Hepatocyte (in vitro differentiated cells): Measurements from ENCODE around the gene B4GALNT4. TPM values are rescaled to one million over a fixed set of nuclear protein-coding genes. Genes with fewer than 3 reads are reported as not detected.

Experiments used
- DNase-seq: peaks from one replicate; pipeline ENCODE4 v3.0.0-alpha.2; 2016; ENCODE audit warnings: low spot score
- H2AFZ ChIP-seq: fragments of 200-600 bp; sonication (generic); 2 replicates; pipeline ENCODE4 v1.6.0; 2016; ENCODE audit warnings: antibody characterized with exemption, mild to moderate bottlenecking
- H3K27ac ChIP-seq: fragments of 200-600 bp; sonication (generic); 2 replicates; pipeline ENCODE4 v1.5.1; 2016; ENCODE audit warnings: mild to moderate bottlenecking
- H3K27me3 ChIP-seq: fragments of 200-600 bp; sonication (generic); 2 replicates; pipeline ENCODE4 v1.6.1; 2016
- H3K36me3 ChIP-seq: fragments of 200-600 bp; sonication (generic); replicated peaks from 2 replicates; pipeline ENCODE4 v1.5.1; 2016; ENCODE audit warnings: low read depth; ENCODE audit not compliant: insufficient read depth
- H3K4me1 ChIP-seq: fragments of 200-600 bp; sonication (generic); 2 replicates; pipeline ENCODE4 v1.5.1; 2016; ENCODE audit warnings: mild to moderate bottlenecking, moderate library complexity; ENCODE audit not compliant: insufficient read depth
- H3K4me2 ChIP-seq: fragments of 200-600 bp; sonication (generic); 2 replicates; pipeline ENCODE4 v1.6.0; 2016
- H3K4me3 ChIP-seq: fragments of 200-600 bp; sonication (generic); 2 replicates; pipeline ENCODE4 v1.5.1; 2016; ENCODE audit warnings: mild to moderate bottlenecking
- H3K79me2 ChIP-seq: fragments of 200-600 bp; sonication (generic); 2 replicates; pipeline ENCODE4 v1.6.0; 2017; ENCODE audit warnings: mild to moderate bottlenecking
- H3K9me2 ChIP-seq: fragments of 200-600 bp; sonication (generic); replicated peaks from 2 replicates; pipeline ENCODE4 v1.6.0; 2017; ENCODE audit warnings: mild to moderate bottlenecking; ENCODE audit not compliant: insufficient read depth
- H3K9me3 ChIP-seq: fragments of 200-600 bp; sonication (generic); 2 replicates; pipeline ENCODE4 v1.5.1; 2016; ENCODE audit warnings: low read depth, mild to moderate bottlenecking
- H4K20me1 ChIP-seq: fragments of 200-600 bp; sonication (generic); 2 replicates; pipeline ENCODE4 v1.6.0; 2016; ENCODE audit warnings: mild to moderate bottlenecking; ENCODE audit not compliant: insufficient read depth, poor library complexity, severe bottlenecking
- EZH2 ChIP-seq: fragments of 200-600 bp; sonication (generic); IDR thresholded peaks from 2 replicates; pipeline ENCODE4 v1.6.1; 2016; ENCODE audit warnings: antibody characterized with exemption, mild to moderate bottlenecking, borderline replicate concordance
- EZH2phosphoT487 ChIP-seq: fragments of 200-600 bp; sonication (generic); IDR thresholded peaks from one replicate; pipeline ENCODE4 v1.6.1; 2018; ENCODE audit warnings: antibody characterized with exemption, mild to moderate bottlenecking, low read depth, moderate library complexity; ENCODE audit not compliant: unreplicated experiment, severe bottlenecking
- WGBS: methylation state at CpG from one replicate; pipeline ENCODE4 v1.1.6; 2016; ENCODE audit warnings: low lambda C conversion rate; ENCODE audit errors: missing lambda C conversion rate; 5-methylcytosine and 5-hydroxymethylcytosine counted together
- polyA plus RNA-seq: library from polyadenylated mRNA; unstranded; fragments of >200 nt; fragmentation: Nextera tagmentation; extraction: Ambion mirVana; gene quantifications from 2 replicates; pipeline ENCODE4 v1.2.1, GENCODE V29; 2016
- total RNA-seq: library from RNA; depleted of rRNA; stranded (reverse); fragments of >200 nt; gene quantifications from 2 replicates; pipeline ENCODE4 v1.2.3, GENCODE V29; 2014
- TF ChIP-seq, protein P1 (sequence below): fragments of 200-600 bp; sonication (generic); IDR thresholded peaks from 2 replicates; pipeline ENCODE4 v1.5.1; 2016; ENCODE audit warnings: antibody characterized with exemption, mild to moderate bottlenecking; ENCODE audit not compliant: poor library complexity

Gene B4GALNT4
- total and polyA plus RNA-seq, 2 experiments from 2014 or later = 30.0 to 38.8 TPM

DNA sequence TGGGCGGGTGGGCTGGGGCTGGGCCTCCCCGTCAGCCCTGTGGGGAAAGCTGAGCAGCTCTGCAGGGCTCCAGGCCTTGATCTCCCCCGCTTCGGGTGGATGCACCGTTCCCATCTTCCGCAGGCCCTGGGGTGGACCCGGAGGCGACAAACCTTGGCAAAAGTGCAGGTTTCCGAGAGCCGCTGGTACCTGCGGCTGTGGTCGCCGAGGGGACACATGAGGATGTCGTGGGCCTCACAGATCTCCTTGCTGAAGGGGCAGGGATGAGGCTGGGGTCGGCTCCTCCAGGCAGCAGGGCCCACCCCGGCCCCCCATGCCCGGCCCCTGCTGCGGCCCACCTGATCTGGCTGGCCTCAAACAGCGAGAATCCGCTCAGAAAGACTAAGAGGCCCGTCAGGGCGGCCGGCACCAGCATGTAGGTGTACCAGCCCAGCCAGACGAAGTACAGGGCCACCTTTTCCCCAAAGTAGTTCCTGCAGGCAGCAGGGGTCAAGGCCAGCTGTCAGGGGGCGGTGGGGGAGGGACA, 60.7 kb downstream of the B4GALNT4 start:
- Histone ChIP-seq H3K27ac (no peak overlapping the region), H3K79me2 (no peaks in the 10 kb centered on the region), H3K4me1 (no peaks in the 10 kb centered on the region), H3K4me2 (no peak overlapping the region), H3K36me3 (no peaks in the 10 kb centered on the region), H3K9me2 (no peaks in the 10 kb centered on the region), H3K9me3 (no peaks in the 10 kb centered on the region), H2AFZ (no peak overlapping the region), H3K27me3 (no peaks in the 10 kb centered on the region), H3K4me3 (no peak overlapping the region), H4K20me1 (no peaks in the 10 kb centered on the region)
- TF ChIP-seq, protein P1, sequence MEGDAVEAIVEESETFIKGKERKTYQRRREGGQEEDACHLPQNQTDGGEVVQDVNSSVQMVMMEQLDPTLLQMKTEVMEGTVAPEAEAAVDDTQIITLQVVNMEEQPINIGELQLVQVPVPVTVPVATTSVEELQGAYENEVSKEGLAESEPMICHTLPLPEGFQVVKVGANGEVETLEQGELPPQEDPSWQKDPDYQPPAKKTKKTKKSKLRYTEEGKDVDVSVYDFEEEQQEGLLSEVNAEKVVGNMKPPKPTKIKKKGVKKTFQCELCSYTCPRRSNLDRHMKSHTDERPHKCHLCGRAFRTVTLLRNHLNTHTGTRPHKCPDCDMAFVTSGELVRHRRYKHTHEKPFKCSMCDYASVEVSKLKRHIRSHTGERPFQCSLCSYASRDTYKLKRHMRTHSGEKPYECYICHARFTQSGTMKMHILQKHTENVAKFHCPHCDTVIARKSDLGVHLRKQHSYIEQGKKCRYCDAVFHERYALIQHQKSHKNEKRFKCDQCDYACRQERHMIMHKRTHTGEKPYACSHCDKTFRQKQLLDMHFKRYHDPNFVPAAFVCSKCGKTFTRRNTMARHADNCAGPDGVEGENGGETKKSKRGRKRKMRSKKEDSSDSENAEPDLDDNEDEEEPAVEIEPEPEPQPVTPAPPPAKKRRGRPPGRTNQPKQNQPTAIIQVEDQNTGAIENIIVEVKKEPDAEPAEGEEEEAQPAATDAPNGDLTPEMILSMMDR = no peak
- TF ChIP-seq EZH2 (no peak), EZH2phosphoT487 (no peak)
- 79% methylated on average over 19 of the region's 25 CpGs for WGBS
- no peak for DNase-seq

Other genes with a start within 250 kb of the B4GALNT4 start
- not detected in 2 replicates for gene SCGB1C1, start 176.4 kb upstream of the B4GALNT4 start, total RNA-seq
- not detected in 2 replicates for gene SCGB1C1, start 176.4 kb upstream of the B4GALNT4 start, polyA plus RNA-seq
- gene BET1L, start 162.1 kb upstream of the B4GALNT4 start, total RNA-seq = 28.6 and 33.9 TPM in 2 replicates
- gene BET1L, start 162.1 kb upstream of the B4GALNT4 start, polyA plus RNA-seq = 70.5 and 76.6 TPM in 2 replicates
- gene RIC8A, start 161.8 kb upstream of the B4GALNT4 start, total RNA-seq = 75.6 and 115 TPM in 2 replicates
- gene RIC8A, start 161.8 kb upstream of the B4GALNT4 start, polyA plus RNA-seq = 81.0 and 82.1 TPM in 2 replicates
- gene SIRT3, start 133.2 kb upstream of the B4GALNT4 start, total RNA-seq = 11.2 and 15.5 TPM in 2 replicates
- 23.4 and 27.4 TPM in 2 replicates for gene SIRT3, start 133.2 kb upstream of the B4GALNT4 start, polyA plus RNA-seq
- gene PSMD13, start 132.5 kb upstream of the B4GALNT4 start, total RNA-seq = 80.8 and 91.8 TPM in 2 replicates
- gene PSMD13, start 132.5 kb upstream of the B4GALNT4 start, polyA plus RNA-seq = 125 and 146 TPM in 2 replicates
- not detected in 2 replicates for gene NLRP6, start 91.1 kb upstream of the B4GALNT4 start, total RNA-seq
- 1.4 TPM in 1 of 2 replicates, not detected in the other for gene NLRP6, start 91.1 kb upstream of the B4GALNT4 start, polyA plus RNA-seq
- gene PGGHG, start 80.4 kb upstream of the B4GALNT4 start, total RNA-seq = 12.0 and 19.2 TPM in 2 replicates
- 27.9 and 44.0 TPM in 2 replicates for gene PGGHG, start 80.4 kb upstream of the B4GALNT4 start, polyA plus RNA-seq
- not detected in 2 replicates for gene IFITM5, start 70.0 kb upstream of the B4GALNT4 start, total RNA-seq
- 0.36 TPM in 1 of 2 replicates, not detected in the other for gene IFITM5, start 70.0 kb upstream of the B4GALNT4 start, polyA plus RNA-seq
- gene IFITM2, start 61.7 kb upstream of the B4GALNT4 start, total RNA-seq = 59.2 and 74.6 TPM in 2 replicates
- gene IFITM2, start 61.7 kb upstream of the B4GALNT4 start, polyA plus RNA-seq = 504 and 535 TPM in 2 replicates
- gene IFITM1, start 55.5 kb upstream of the B4GALNT4 start, total RNA-seq = 98.0 and 98.9 TPM in 2 replicates
- 159 and 201 TPM in 2 replicates for gene IFITM1, start 55.5 kb upstream of the B4GALNT4 start, polyA plus RNA-seq
- 166 and 182 TPM in 2 replicates for gene IFITM3, start 48.6 kb upstream of the B4GALNT4 start, total RNA-seq
- 2,035 and 2,121 TPM in 2 replicates for gene IFITM3, start 48.6 kb upstream of the B4GALNT4 start, polyA plus RNA-seq
- 55.6 and 62.1 TPM in 2 replicates for gene PKP3, start 24.7 kb downstream of the B4GALNT4 start, total RNA-seq
- gene PKP3, start 24.7 kb downstream of the B4GALNT4 start, polyA plus RNA-seq = 89.5 and 91.3 TPM in 2 replicates
- 42.4 and 52.1 TPM in 2 replicates for gene SIGIRR, start 45.5 kb downstream of the B4GALNT4 start, total RNA-seq
- gene SIGIRR, start 45.5 kb downstream of the B4GALNT4 start, polyA plus RNA-seq = 77.4 and 85.3 TPM in 2 replicates
- gene ANO9, start 72.5 kb downstream of the B4GALNT4 start, total RNA-seq = 19.5 and 21.2 TPM in 2 replicates
- 34.9 and 35.7 TPM in 2 replicates for gene ANO9, start 72.5 kb downstream of the B4GALNT4 start, polyA plus RNA-seq
- gene PTDSS2, start 80.8 kb downstream of the B4GALNT4 start, total RNA-seq = 29.7 and 31.5 TPM in 2 replicates
- 50.6 and 50.8 TPM in 2 replicates for gene PTDSS2, start 80.8 kb downstream of the B4GALNT4 start, polyA plus RNA-seq
- gene RNH1, start 137.7 kb downstream of the B4GALNT4 start, total RNA-seq = 87.5 and 105 TPM in 2 replicates
- gene RNH1, start 137.7 kb downstream of the B4GALNT4 start, polyA plus RNA-seq = 199 and 200 TPM in 2 replicates
- 19.3 and 28.4 TPM in 2 replicates for gene HRAS, start 166.1 kb downstream of the B4GALNT4 start, total RNA-seq
- 57.9 and 84.0 TPM in 2 replicates for gene HRAS, start 166.1 kb downstream of the B4GALNT4 start, polyA plus RNA-seq
- 0.64 and 1.6 TPM in 2 replicates for gene LRRC56, start 168.0 kb downstream of the B4GALNT4 start, total RNA-seq
- 0.40 and 1.2 TPM in 2 replicates for gene LRRC56, start 168.0 kb downstream of the B4GALNT4 start, polyA plus RNA-seq
- gene LMNTD2, start 191.2 kb downstream of the B4GALNT4 start, total RNA-seq = 3.4 and 7.3 TPM in 2 replicates
- 15.9 and 19.1 TPM in 2 replicates for gene LMNTD2, start 191.2 kb downstream of the B4GALNT4 start, polyA plus RNA-seq
- gene RASSF7, start 191.5 kb downstream of the B4GALNT4 start, total RNA-seq = 47.6 and 75.8 TPM in 2 replicates
- gene RASSF7, start 191.5 kb downstream of the B4GALNT4 start, polyA plus RNA-seq = 104 and 130 TPM in 2 replicates
- 25.6 and 26.9 TPM in 2 replicates for gene PHRF1, start 207.0 kb downstream of the B4GALNT4 start, total RNA-seq
- 25.6 TPM in 2 replicates for gene PHRF1, start 207.0 kb downstream of the B4GALNT4 start, polyA plus RNA-seq
- 9.3 and 10.4 TPM in 2 replicates for gene IRF7, start 246.5 kb downstream of the B4GALNT4 start, total RNA-seq
- gene IRF7, start 246.5 kb downstream of the B4GALNT4 start, polyA plus RNA-seq = 24.6 and 30.4 TPM in 2 replicates